Measurements from ENCODE around the gene STN1.

- TF ChIP-seq CTCF (IDR thresholded peaks at IDR 0.05; ENCODE audit: low read depth, low read length) (no peak), EZH2phosphoT487 (IDR thresholded peaks at IDR 0.05; ENCODE audit: low read depth) (no peak)
These were observed 38.6 kb downstream of the STN1 start for GRCh38 chr10:103879409-103879808.

Measured in OCI-LY3 (cell line).